ENCODE measurements around the gene HOXD8.

Gene HOXD8

DNA sequence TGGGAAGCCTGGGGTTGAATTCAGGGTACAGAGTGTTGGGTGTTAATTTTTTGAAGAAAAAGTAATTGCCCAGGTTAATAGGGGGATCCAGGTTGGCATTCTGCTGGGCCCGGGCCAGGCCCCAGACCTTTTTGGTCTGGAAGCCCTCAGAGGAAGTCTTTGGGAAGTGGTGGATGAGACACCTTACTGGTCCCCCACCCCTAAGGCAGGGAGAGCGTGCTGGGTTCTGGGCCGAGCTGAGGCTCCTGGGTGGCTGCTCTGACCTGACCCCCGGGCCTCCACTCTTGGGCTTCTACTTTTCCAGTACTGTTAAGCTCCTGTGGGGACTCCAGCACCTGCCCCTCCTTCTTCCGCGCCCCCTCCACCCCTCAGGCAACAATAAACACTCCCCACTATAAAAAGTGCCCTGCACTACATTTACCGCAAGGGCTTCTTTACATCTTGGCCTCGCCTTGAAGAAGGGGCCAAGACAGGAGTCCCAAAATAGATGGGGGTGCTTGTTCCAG is 26.8 kb downstream of the HOXD8 start:
- H3K27ac ChIP-seq = no peak overlapping the region
- no peak for DNase-seq (ENCODE audit: low read depth, low spot score)

GRCh38 chr2:176156807-176157498 is 27.4 kb downstream of the HOXD8 start, which contains the start of gene HOXD3:
Gene HOXD3, plus strand, starts transcription at chr2:176157307. Its CDS starts 11,808 bp downstream, at chr2:176169115.
- no peak within 1 kb of the TSS for H3K27ac ChIP-seq
- no peak for DNase-seq (ENCODE audit: low read depth, low spot score)

GRCh38 chr2:176157499-176158185 is 28.1 kb downstream of the HOXD8 start:
- H3K27ac ChIP-seq = no peak overlapping the region
- no peak for DNase-seq (ENCODE audit: low read depth, low spot score)

- no peak for DNase-seq (ENCODE audit: low read depth, low spot score)
Observed at GRCh38 chr2:176158186-176158591, 28.7 kb downstream of the HOXD8 start.

GRCh38 chr2:176158855-176159662 is 29.6 kb downstream of the HOXD8 start:
- DNase-seq (ENCODE audit: low read depth, low spot score) = no peak

More at GRCh38 chr2:176158186-176158591, 28.7 kb downstream of the HOXD8 start:
- H3K27ac ChIP-seq = no peak overlapping the region

GRCh38 chr2:176159663-176160250 is 30.3 kb downstream of the HOXD8 start:
- H3K27ac ChIP-seq = no peak overlapping the region
- no peak for DNase-seq (ENCODE audit: low read depth, low spot score)

More at GRCh38 chr2:176158855-176159662, 29.6 kb downstream of the HOXD8 start:
- no peak overlapping the region for H3K27ac ChIP-seq

DNA sequence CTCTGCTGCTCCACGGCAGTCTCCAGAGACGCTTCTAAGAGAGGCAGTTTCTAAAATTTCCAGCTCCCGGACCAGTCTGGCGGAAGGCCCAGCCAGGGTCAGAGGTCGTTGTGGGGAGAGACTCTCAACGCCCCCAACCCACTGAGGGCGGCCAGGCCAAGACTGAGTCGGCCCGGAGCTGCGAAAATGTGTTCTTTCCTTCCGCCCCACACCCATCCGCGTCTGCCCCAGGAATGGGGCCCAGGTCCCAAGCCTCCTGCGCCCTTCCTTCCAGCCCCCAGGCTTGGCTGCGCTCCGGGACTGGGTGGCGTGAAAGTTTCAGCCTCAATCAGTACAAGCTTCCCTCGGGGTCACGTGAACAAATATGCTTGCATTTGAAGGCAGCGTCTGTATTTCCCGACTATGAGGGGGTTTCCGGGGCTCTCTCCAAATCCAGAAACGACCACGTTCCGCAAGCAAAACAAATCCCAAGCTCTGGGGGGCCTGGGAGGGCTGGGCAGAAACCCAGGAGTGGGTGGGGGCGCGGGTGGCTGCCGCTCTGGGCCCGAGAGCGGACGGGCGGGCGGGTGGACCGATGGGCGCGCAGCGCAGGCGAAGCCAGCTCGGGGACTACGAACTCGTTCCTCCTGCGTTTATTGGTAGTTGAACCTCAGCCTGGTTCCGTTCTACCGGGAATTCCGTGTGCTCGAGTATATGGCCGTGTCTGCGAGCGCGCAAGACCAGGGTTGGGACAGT is 30.9 kb downstream of the HOXD8 start:
- DNase-seq (ENCODE audit: low read depth, low spot score) = no peak

DNA sequence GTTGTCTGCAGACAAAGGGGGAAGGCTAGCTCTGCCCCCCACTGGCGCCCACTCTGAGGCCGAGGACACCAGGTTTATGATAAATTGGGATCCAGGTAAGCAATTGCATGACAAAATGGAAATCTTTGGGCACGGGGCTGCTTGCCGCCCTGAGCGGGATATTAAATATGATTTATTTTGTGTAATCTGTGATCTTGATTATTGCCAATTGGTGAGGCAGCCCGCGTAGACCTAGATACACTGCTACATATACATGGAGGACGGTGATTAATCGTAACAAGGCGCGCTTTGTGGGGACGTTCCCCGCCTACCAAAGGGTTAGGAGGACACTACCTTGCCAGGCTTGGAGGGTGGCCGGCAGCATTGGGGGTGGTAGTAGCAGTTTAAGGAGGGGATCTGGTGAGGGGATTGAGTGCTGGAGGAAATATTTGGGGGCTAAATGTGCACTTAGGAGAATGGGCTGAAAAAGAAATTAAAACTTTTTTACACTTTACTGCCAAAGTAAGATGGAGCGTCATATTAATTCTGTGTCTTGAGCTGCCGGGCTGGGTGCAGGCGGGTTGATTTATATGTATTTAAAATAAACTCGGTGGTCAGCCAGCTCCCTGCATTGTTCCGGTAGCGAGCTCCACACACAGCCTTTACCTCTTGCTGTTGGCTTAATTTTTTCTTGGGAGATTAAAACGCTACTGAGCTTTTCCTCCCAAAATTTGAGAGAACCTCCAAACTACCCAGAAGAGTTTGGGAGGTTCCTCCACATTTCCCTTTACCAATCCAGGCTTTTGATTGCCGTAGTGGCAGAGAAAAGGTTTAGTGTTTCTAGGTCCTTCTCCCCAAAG is 31.7 kb downstream of the HOXD8 start:
- DNase-seq (ENCODE audit: low read depth, low spot score) = no peak
- no peak overlapping the region for H3K27ac ChIP-seq

More for the DNA sequence above, 30.9 kb downstream of the HOXD8 start:
- no peak overlapping the region for H3K27ac ChIP-seq

- no peak overlapping the region for H3K27ac ChIP-seq
Observed at GRCh38 chr2:176161825-176162626, 32.5 kb downstream of the HOXD8 start.

DNA sequence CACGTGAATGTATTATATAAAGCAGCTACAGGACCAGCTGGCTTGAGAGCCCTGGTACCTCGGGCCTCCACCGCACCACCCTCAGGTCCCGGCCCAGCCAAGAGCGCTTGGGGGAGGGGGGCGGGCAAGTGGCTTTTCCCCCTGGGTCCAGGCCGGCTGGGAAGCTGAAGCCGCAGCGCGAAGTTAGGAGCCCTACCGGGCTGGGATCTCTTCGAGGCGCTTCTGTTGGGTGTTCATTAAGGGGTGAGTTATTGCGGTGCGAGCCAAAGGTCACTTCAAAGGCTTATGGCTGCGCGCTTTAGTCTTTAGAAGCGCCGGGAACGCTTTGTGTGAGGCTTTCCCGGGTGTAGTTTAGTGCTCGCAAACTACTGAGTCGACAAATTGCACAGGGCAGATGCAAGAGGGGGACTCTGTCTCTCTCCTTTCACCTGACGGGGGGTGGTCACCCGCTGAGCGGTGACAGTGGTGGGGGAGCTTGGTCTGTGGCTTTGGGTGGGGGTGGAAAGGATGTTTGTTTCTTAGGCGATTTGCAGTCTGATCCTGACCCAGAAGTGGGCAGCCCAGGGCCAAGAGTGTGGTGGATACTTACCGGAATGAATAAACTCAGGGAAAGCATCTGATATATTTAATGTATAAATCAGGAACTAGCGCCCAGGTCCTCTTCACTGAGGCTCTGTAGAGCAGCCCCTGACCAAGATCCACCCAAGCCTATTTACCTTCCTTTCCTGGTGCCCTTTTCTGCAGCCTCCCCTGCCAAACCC is 33.6 kb downstream of the HOXD8 start:
- no peak for DNase-seq (ENCODE audit: low read depth, low spot score)

More at GRCh38 chr2:176161825-176162626, 32.5 kb downstream of the HOXD8 start:
- DNase-seq (ENCODE audit: low read depth, low spot score) = no peak

GRCh38 chr2:176163672-176164056 is 34.2 kb downstream of the HOXD8 start:
- no peak for DNase-seq (ENCODE audit: low read depth, low spot score)
- H3K27ac ChIP-seq = no peak overlapping the region

More for the DNA sequence above, 33.6 kb downstream of the HOXD8 start:
- H3K27ac ChIP-seq = no peak overlapping the region

- no peak overlapping the region for H3K27ac ChIP-seq
- no peak for DNase-seq (ENCODE audit: low read depth, low spot score)
Observed at GRCh38 chr2:176164201-176164600, 34.7 kb downstream of the HOXD8 start.

DNA sequence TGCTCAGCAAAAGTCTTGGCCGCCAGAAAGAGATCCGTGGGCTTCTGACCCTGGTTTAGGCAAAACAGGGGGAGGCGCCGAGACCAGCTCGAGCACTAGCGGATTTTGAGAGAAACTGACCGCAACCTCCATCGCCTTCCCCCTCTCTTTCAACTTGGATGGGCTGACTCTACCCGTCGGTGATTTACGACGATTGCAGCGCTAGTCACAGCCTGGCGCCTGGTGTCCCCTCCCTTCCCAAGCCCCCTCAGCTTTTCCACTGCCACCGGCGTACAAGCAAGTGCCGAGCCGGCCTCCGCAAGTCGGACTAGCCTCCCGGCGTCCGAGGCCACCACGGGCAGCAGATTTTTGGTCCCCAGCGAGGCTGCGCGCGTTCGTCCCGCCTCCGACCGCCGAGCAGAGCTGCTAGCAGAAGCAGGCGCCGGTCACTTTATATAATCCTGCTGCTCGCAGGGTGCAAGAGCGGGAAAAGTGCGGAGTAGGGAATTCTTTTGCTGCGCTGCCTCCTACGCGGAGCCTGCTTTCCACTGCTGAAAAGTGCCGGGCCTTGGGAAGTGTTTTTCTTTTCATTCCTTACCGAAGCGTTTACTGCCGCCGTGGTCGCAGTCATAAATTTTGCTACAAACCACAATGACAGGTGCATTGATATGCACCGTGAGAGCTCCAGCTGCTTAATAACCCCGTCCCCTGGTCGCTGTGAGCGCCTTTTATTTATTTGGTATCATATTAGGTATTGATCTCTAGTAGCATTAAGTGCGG is 35.3 kb downstream of the HOXD8 start:
- no peak overlapping the region for H3K27ac ChIP-seq
- no peak for DNase-seq (ENCODE audit: low read depth, low spot score)

DNA sequence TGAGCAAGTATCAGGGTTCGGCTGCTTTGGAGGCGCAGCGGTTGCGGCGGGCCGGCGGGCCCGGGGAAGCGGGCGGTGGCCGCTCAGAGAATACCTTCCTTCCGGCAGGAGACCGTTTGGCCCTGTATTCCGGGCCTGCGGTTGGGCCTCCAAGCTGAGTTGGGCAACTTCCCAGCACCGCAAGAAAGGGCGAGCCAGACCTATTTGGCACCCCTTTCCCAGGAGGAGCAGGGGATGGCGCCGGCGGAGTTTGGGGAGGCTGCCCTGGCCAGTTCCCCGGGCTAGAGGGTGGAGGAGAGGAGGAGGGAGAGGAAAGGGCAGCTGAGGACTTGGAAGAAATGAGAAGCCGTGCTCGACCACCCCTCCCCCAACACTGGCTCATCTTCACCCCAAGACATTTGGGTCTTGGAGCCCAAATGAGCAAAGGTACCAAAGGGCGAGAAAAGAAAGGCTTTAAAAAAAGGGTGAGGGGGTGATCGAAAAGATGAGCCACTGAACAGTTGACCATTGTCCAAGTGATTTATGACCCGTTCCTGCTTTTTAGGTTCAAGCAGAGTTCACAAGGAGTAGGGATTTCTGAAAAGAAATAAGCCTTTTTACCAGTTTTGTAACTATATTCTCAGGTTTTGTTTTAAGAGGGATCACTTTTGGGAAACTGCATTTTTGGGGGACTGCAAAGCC is 36.0 kb downstream of the HOXD8 start:
- no peak overlapping the region for H3K27ac ChIP-seq
- DNase-seq (ENCODE audit: low read depth, low spot score) = no peak

- no peak for DNase-seq (ENCODE audit: low read depth, low spot score)
- no peak overlapping the region for H3K27ac ChIP-seq
Observed at GRCh38 chr2:176166272-176166671, 36.8 kb downstream of the HOXD8 start.

GRCh38 chr2:176167398-176167797 is 37.9 kb downstream of the HOXD8 start:
- DNase-seq (ENCODE audit: low read depth, low spot score) = no peak
- no peak overlapping the region for H3K27ac ChIP-seq

All from epithelial cell of prostate (primary cell).